Nephron (organoid): ENCODE results near the gene NCBP1.

Source experiments
- H3K27ac Mint-ChIP-seq, 3 experiments: 2 replicates each; pipeline ENCODE4 v1.8.0; 2020; ENCODE audit warnings: mixed read lengths in 3 of 3, mild to moderate bottlenecking in 2 of 3, moderate library complexity in 1 of 3
- H3K27me3 Mint-ChIP-seq: 2 replicates; pipeline ENCODE4 v1.8.0; 2021; ENCODE audit warnings: low read depth, mild to moderate bottlenecking, moderate library complexity, mixed read lengths
- H3K36me3 Mint-ChIP-seq: 2 replicates; pipeline ENCODE4 v1.8.0; 2020; ENCODE audit warnings: low read depth, mixed read lengths
- H3K4me1 Mint-ChIP-seq: 2 replicates; pipeline ENCODE4 v1.8.0; 2020; ENCODE audit warnings: mixed read lengths
- H3K4me3 Mint-ChIP-seq, 3 experiments: 2 replicates each; pipeline ENCODE4 v1.8.0; 2020; ENCODE audit warnings: mild to moderate bottlenecking in 3 of 3, mixed read lengths in 3 of 3, moderate library complexity in 2 of 3
- H3K9me3 Mint-ChIP-seq: 2 replicates; pipeline ENCODE4 v1.8.0; 2020; ENCODE audit warnings: mixed read lengths
- TF ChIP-seq, protein P1 (sequence below), 3 experiments: fragments of 200-600 bp; sonication (generic); IDR thresholded peaks; one replicate each; pipeline ENCODE4 v1.5.0; 2021; ENCODE audit warnings: antibody characterized with exemption in 3 of 3; ENCODE audit not compliant: unreplicated experiment in 3 of 3

NCBP1 gene

GRCh38 chr9:97596906-97597305 is 36.7 kb upstream of the NCBP1 start:
- Mint-ChIP-seq H3K9me3 (no peaks in the 10 kb centered on the region), H3K4me3 (no peak overlapping the region), H3K4me1 (peaks cover 4% of the 10 kb centered on the region), H3K36me3 (peaks cover 17% of the 10 kb centered on the region), H3K27ac (no peak overlapping the region), H3K27me3 (no peaks in the 10 kb centered on the region)
- TF ChIP-seq, protein P1, sequence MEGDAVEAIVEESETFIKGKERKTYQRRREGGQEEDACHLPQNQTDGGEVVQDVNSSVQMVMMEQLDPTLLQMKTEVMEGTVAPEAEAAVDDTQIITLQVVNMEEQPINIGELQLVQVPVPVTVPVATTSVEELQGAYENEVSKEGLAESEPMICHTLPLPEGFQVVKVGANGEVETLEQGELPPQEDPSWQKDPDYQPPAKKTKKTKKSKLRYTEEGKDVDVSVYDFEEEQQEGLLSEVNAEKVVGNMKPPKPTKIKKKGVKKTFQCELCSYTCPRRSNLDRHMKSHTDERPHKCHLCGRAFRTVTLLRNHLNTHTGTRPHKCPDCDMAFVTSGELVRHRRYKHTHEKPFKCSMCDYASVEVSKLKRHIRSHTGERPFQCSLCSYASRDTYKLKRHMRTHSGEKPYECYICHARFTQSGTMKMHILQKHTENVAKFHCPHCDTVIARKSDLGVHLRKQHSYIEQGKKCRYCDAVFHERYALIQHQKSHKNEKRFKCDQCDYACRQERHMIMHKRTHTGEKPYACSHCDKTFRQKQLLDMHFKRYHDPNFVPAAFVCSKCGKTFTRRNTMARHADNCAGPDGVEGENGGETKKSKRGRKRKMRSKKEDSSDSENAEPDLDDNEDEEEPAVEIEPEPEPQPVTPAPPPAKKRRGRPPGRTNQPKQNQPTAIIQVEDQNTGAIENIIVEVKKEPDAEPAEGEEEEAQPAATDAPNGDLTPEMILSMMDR (IDR thresholded peaks at IDR 0.05; ENCODE audit: unreplicated experiment in 3 of 3): no peak

DNA sequence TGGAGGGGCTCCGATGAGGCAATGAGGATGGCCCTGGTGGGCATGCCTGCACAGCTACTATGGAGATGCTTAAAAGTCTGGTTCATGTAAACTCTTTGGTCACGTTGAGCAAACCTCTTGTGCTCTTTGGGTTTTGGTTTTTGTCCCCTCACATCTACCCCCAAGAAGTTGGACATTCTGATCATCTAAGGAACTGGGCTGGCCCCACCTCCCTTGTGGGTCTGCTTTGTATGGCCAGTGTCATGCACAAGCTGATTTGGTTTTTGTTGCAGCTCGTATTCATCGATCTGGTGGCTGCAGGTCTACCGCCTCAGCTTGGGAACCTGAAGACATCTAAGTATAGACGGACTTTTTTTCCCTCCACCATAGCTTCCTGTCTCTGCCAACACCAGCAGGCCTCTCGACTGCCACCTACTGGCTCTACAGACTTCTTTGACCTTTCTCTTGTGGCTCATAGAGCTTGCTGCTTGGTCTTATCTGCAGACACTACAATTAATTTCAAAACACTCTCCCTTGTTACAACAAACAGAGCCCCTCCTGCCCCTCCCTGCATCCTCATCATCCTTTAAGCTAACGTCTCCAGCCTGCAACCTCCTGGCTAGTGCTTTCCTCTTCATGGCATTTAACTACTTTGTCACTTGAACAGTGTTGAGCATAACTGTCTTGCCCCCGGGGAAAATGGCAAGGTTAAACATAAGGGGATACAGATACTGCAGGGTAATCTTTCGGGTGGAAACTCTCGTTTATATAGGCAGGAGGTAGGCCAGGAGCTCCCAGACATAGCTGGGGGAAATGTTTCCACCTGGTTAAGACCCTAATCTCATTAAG is 34.9 kb upstream of the NCBP1 start:
- Mint-ChIP-seq H3K27ac (no peak overlapping the region), H3K9me3 (no peaks in the 10 kb centered on the region), H3K4me1 (peaks cover 4% of the 10 kb centered on the region), H3K36me3 (peaks cover 31% of the 10 kb centered on the region), H3K4me3 (no peak overlapping the region), H3K27me3 (no peaks in the 10 kb centered on the region)
- TF ChIP-seq, protein P1 (IDR thresholded peaks at IDR 0.05; ENCODE audit: unreplicated experiment in 3 of 3): peak; percentile 82 to 89 (median 82)

DNA sequence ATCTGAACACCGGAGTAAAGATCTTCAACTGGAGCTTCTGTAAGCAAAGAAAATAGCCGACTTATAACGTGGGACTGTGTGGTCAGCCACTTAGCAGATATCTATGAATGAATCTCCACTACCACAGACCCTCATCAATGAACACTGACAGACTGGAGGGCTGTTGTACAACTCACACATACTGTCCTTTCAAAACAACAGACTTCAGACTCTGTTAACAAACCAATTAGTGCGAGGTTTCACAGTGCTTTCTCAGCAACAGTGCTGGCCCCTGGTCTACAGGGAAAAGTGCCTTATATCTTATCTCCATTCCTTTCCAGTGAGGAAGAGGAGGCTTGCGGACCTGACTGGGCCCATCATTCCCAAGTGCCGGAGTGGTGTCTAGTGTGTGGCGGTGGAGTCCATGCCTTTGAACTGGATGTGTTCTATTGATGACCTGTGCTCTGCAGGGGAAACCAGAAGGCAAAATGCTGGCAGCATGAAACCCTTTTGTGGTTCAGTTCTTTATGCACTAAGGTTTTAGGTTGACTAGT is 34.2 kb upstream of the NCBP1 start:
- TF ChIP-seq, protein P1 (IDR thresholded peaks at IDR 0.05; ENCODE audit: unreplicated experiment in 3 of 3): no peak
- no peaks in the 10 kb centered on the region for H3K9me3 Mint-ChIP-seq
- peaks cover 31% of the 10 kb centered on the region for H3K36me3 Mint-ChIP-seq
- H3K4me1 Mint-ChIP-seq: peaks cover 4% of the 10 kb centered on the region
- no peak overlapping the region for H3K4me3 Mint-ChIP-seq
- no peaks in the 10 kb centered on the region for H3K27me3 Mint-ChIP-seq
- H3K27ac Mint-ChIP-seq: no peak overlapping the region

- Mint-ChIP-seq H3K9me3 (no peaks in the 10 kb centered on the region), H3K27me3 (no peaks in the 10 kb centered on the region), H3K36me3 (peaks cover 40% of the 10 kb centered on the region), H3K4me3 (no peak overlapping the region), H3K27ac (no peak overlapping the region), H3K4me1 (peaks cover 12% of the 10 kb centered on the region)
- TF ChIP-seq, protein P1 (IDR thresholded peaks at IDR 0.05; ENCODE audit: unreplicated experiment in 3 of 3): no peak
Measured at GRCh38 chr9:97600531-97601227, 32.9 kb upstream of the NCBP1 start.

DNA sequence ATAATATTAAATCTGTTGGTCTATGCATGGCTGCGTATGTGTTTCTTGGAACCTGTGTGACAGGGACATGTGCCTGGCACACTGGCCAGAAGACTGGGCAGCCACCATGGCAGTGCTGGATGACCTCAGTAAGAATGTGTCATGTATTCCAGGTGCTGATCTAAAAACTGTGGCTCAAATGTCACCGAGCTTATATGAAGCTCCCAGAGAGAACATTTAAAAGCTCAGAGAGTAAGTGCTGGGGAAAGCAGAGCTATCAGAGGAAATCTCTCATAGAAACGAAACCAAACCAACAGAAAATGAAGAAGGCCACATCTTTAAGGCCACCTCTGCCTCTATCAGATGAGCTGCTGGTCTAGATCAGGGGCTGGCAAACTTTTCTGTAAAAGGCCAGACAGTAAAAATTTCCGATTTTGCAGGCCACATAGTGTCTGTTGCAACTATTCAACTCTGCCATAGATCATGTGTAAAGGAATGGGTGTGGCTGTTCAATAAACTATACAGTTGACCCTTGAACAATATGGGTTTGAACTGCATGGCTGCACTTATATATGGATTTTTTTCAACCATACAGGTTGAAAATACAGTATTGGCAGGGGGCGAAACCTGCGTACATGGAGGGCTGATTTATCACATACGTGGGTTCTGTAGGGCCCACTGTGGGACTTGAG is 32.3 kb upstream of the NCBP1 start:
- Mint-ChIP-seq H3K36me3 (peaks cover 46% of the 10 kb centered on the region), H3K9me3 (no peaks in the 10 kb centered on the region), H3K4me1 (peaks cover 12% of the 10 kb centered on the region), H3K27ac (no peak overlapping the region), H3K4me3 (no peak overlapping the region), H3K27me3 (no peaks in the 10 kb centered on the region)
- TF ChIP-seq, protein P1 (IDR thresholded peaks at IDR 0.05; ENCODE audit: unreplicated experiment in 3 of 3): no peak
